ENCODE data around the gene COX7A1. TPM values are rescaled to one million over a fixed set of nuclear protein-coding genes. Genes with fewer than 3 reads are reported as not detected.

The COX7A1 gene
- total RNA-seq, 1 donor from 2014 or later: 64.2 TPM

GRCh38 chr19:36160821-36161596 lies 8.8 kb upstream of the COX7A1 start:
- no peak overlapping the region for H3K4me3 ChIP-seq
- DNase-seq (no peak), ATAC-seq (no peak)
- H3K27ac ChIP-seq: no peak overlapping the region
- intact Hi-C loops (cut with DNase I): no loop called here
- H3K4me1 ChIP-seq: no peaks in the 10 kb centered on the region
- no peaks in the 10 kb centered on the region for H3K27me3 ChIP-seq (ENCODE audit: low read depth)
- TF ChIP-seq CTCF (IDR thresholded peaks at IDR 0.05): no peak
- H3K36me3 ChIP-seq: peaks cover 6% of the 10 kb centered on the region
- H3K9me3 ChIP-seq: no peaks in the 10 kb centered on the region

GRCh38 chr19:36153126-36153525 lies 879 bp upstream of the COX7A1 start:
- no peak for DNase-seq
- peaks cover 33% of the 10 kb centered on the region for H3K36me3 ChIP-seq
- intact Hi-C loops (cut with DNase I): no loop called here
- TF ChIP-seq CTCF (IDR thresholded peaks at IDR 0.05): no peak
- H3K9me3 ChIP-seq: no peaks in the 10 kb centered on the region
- peak overlapping the region; percentile 94 for H3K27ac ChIP-seq
- peak overlapping the region; percentile 63 for H3K4me3 ChIP-seq
- H3K27me3 ChIP-seq (ENCODE audit: low read depth): no peaks in the 10 kb centered on the region
- ATAC-seq: no peak
- peaks cover 19% of the 10 kb centered on the region for H3K4me1 ChIP-seq

GRCh38 chr19:36152019-36152351 lies 262 bp downstream of the COX7A1 start:
- DNase-seq (no peak), ATAC-seq (peak; percentile 4 to 9)
- Histone ChIP-seq H3K27ac (peak overlapping the region; percentile 94), H3K4me1 (peaks cover 19% of the 10 kb centered on the region), H3K27me3 (ENCODE audit: low read depth) (no peaks in the 10 kb centered on the region), H3K9me3 (no peaks in the 10 kb centered on the region), H3K36me3 (peaks cover 44% of the 10 kb centered on the region), H3K4me3 (peak overlapping the region; percentile 63)
- no peak for TF ChIP-seq CTCF (IDR thresholded peaks at IDR 0.05)
- intact Hi-C loops (cut with DNase I): no loop called here

DNA sequence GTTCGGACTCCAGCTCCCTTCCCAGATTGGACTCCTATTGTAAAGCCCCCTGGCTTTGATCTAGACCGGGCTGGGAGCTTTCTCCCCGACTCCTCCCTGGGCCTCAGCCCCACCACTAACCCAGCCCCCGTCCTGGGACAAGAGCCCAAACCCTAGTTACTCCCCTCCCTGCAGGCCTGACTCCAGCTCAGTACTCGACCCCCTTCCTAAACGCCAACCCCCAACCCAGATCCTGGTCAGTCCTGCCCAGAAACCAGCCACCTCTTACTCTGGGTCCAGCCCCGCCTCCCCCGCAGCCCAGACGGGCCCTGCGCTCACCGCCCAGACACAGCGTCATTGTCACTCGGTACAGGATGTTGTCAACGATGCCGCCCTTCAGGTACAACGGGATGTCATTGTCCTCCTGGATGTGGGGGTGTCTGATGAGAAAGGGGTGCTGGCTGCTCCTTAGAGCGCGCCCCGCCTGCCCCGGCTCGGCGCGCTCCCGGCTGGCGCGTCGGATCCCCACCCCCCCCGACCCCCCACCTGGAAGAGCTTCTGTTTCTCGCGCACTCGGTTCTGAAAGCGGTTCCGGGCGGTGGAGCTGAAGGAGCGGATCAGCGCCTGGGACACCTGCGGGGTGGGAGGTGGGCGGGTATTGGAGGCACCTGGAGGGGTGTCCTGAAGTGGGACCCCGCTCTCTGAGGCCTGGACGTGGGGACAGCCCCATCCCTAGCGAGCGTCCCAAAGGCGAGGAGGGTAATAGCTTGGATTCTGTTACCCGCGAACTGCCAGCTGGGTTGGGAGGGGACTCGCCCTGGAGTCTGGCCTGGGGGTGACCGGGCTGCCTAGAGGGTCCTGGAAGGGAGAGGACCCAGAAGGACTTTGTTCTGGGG lies 866 bp downstream of the COX7A1 start:
- H3K27ac ChIP-seq: peak overlapping the region; percentile 94
- peaks cover 50% of the 10 kb centered on the region for H3K36me3 ChIP-seq
- no peaks in the 10 kb centered on the region for H3K9me3 ChIP-seq
- no peaks in the 10 kb centered on the region for H3K27me3 ChIP-seq (ENCODE audit: low read depth)
- intact Hi-C loops (cut with DNase I): no loop called here
- H3K4me3 ChIP-seq: peak overlapping the region; percentile 63
- H3K4me1 ChIP-seq: peaks cover 19% of the 10 kb centered on the region
- DNase-seq: no peak
- TF ChIP-seq CTCF (IDR thresholded peaks at IDR 0.05): no peak
- ATAC-seq: peak; percentile 52 to 59

- Histone ChIP-seq H3K9me3 (no peaks in the 10 kb centered on the region), H3K4me3 (no peak overlapping the region), H3K4me1 (peaks cover 19% of the 10 kb centered on the region), H3K27me3 (ENCODE audit: low read depth) (no peaks in the 10 kb centered on the region), H3K27ac (peak overlapping the region; percentile 94), H3K36me3 (peaks cover 58% of the 10 kb centered on the region)
- intact Hi-C loops (cut with DNase I): no loop called here
- TF ChIP-seq CTCF (IDR thresholded peaks at IDR 0.05): no peak
- ATAC-seq: no peak
- DNase-seq: no peak
Observed at GRCh38 chr19:36150586-36150985, 1.7 kb downstream of the COX7A1 start.

Measured in lower lobe of right lung (tissue), 2 donors.